ENCODE data around the gene DAAM1. TPM values are rescaled to one million over a fixed set of nuclear protein-coding genes. Genes with fewer than 3 reads are reported as not detected.

Gene DAAM1
- total RNA-seq, 1 donor from 2014 or later = 40.7 TPM

- Mint-ChIP-seq H3K9me3 (ENCODE audit: low read depth) (no peaks in the 10 kb centered on the region), H3K27me3 (ENCODE audit: low read depth) (no peaks in the 10 kb centered on the region), H3K27ac (ENCODE audit: unreplicated experiment) (no peak overlapping the region), H3K4me1 (ENCODE audit: low read depth) (peaks cover 27% of the 10 kb centered on the region), H3K4me3 (ENCODE audit: unreplicated experiment) (no peak overlapping the region), H3K36me3 (ENCODE audit: low read depth) (peaks cover 2% of the 10 kb centered on the region)
- no peak for TF ChIP-seq CTCF (IDR thresholded peaks at IDR 0.05)
- DNase-seq (ENCODE audit: low spot score) = no peak
These were observed 111.3 kb downstream of the DAAM1 start for GRCh38 chr14:59299731-59300130.

DNA sequence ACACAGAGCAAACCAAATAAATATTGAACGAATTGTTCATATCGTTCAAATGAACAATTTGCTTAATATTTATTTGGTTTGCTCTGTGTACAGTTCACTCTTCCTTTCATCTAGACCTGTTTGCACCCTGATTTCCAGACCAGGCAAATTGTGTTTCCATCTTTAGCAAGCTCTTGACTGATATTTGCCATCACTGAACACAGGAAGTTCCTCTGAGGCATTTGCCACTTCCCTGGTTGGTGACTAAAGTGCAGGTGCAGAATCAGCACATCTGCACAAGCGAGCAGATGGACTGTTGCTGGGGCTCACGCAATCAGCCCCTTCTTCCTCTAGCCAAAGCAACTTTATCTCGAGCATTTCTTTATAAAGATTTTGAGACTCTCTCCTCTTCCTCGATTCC is 112.9 kb downstream of the DAAM1 start:
- Mint-ChIP-seq H3K9me3 (ENCODE audit: low read depth) (peaks cover under 1% of the 10 kb centered on the region), H3K27ac (ENCODE audit: unreplicated experiment) (no peak overlapping the region), H3K4me3 (ENCODE audit: unreplicated experiment) (no peak overlapping the region), H3K4me1 (ENCODE audit: low read depth) (peaks cover 43% of the 10 kb centered on the region), H3K27me3 (ENCODE audit: low read depth) (no peaks in the 10 kb centered on the region), H3K36me3 (ENCODE audit: low read depth) (no peaks in the 10 kb centered on the region)
- no peak for DNase-seq (ENCODE audit: low spot score)
- no peak for TF ChIP-seq CTCF (IDR thresholded peaks at IDR 0.05)

GRCh38 chr14:59302313-59302712 is 113.8 kb downstream of the DAAM1 start:
- Mint-ChIP-seq H3K4me1 (ENCODE audit: low read depth) (peaks cover 47% of the 10 kb centered on the region), H3K9me3 (ENCODE audit: low read depth) (peaks cover 6% of the 10 kb centered on the region), H3K4me3 (ENCODE audit: unreplicated experiment) (no peak overlapping the region), H3K27me3 (ENCODE audit: low read depth) (no peaks in the 10 kb centered on the region), H3K27ac (ENCODE audit: unreplicated experiment) (no peak overlapping the region), H3K36me3 (ENCODE audit: low read depth) (no peaks in the 10 kb centered on the region)
- TF ChIP-seq CTCF (IDR thresholded peaks at IDR 0.05) = no peak
- DNase-seq (ENCODE audit: low spot score) = no peak

DNA sequence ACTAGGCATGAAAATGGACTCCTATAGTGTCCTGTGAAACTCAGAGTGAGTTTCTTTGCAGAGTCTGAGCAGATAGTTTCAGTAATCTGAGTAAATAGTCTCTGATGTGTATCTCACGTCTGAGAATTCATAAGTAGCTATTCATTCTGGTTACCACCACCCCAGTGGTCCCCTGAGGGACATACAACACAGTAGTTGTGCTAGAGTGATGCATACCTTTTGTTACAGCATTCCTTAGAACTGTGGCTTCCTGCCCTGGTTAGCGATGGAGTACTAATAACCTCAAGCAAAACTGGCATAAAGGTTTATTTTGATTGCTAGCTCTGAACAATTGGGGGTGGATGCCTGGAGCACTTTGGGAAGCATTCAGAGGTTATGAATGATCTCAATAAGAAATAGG is 114.7 kb downstream of the DAAM1 start:
- no peak for DNase-seq (ENCODE audit: low spot score)
- Mint-ChIP-seq H3K27me3 (ENCODE audit: low read depth) (no peaks in the 10 kb centered on the region), H3K36me3 (ENCODE audit: low read depth) (no peaks in the 10 kb centered on the region), H3K4me3 (ENCODE audit: unreplicated experiment) (no peak overlapping the region), H3K9me3 (ENCODE audit: low read depth) (peaks cover 6% of the 10 kb centered on the region), H3K4me1 (ENCODE audit: low read depth) (peaks cover 53% of the 10 kb centered on the region), H3K27ac (ENCODE audit: unreplicated experiment) (no peak overlapping the region)
- TF ChIP-seq CTCF (IDR thresholded peaks at IDR 0.05) = no peak

GRCh38 chr14:59305231-59305630 is 116.8 kb downstream of the DAAM1 start:
- peaks cover 6% of the 10 kb centered on the region for H3K9me3 Mint-ChIP-seq (ENCODE audit: low read depth)

More at GRCh38 chr14:59305231-59305630, 116.8 kb downstream of the DAAM1 start:
- Mint-ChIP-seq H3K36me3 (ENCODE audit: low read depth) (no peaks in the 10 kb centered on the region), H3K4me1 (ENCODE audit: low read depth) (peaks cover 67% of the 10 kb centered on the region), H3K4me3 (ENCODE audit: unreplicated experiment) (no peak overlapping the region), H3K27ac (ENCODE audit: unreplicated experiment) (peak overlapping the region; percentile 89), H3K27me3 (ENCODE audit: low read depth) (no peaks in the 10 kb centered on the region)
- no peak for DNase-seq (ENCODE audit: low spot score)
- no peak for TF ChIP-seq CTCF (IDR thresholded peaks at IDR 0.05)
